ENCODE data around the gene KCNQ5. TPM values are rescaled to one million over a fixed set of nuclear protein-coding genes. Genes with fewer than 3 reads are reported as not detected.
A peak's percentile ranks its signal among the peaks of the same experiment; 100 is the strongest.

Gene KCNQ5
- total and polyA plus RNA-seq, 10 of the 15 experiments (the other 5 are each of a cell fraction or from before 2014, with no cell fraction given) = 0.60 to 16.2 (median 3.2) TPM

GRCh38 chr6:72635636-72636035 lies 13.8 kb downstream of the KCNQ5 start:
- WGBS (ENCODE audit: insufficient coverage, insufficient replicate concordance, low lambda C conversion rate, missing lambda C conversion rate) = 76% methylated on average over 2 of the region's 2 CpGs
- Histone ChIP-seq H3K4me1 (ENCODE audit: control insufficient read depth, insufficient read depth, low read length) (peaks cover 12% of the 10 kb centered on the region), H3K4me2 (ENCODE audit: control insufficient read depth, insufficient read depth) (peak overlapping the region; percentile 48; the same call in 1 of the 2 replicates), H3K9ac (ENCODE audit: control insufficient read depth, insufficient read depth, low read length) (no peak overlapping the region), H3K79me2 (ENCODE audit: control insufficient read depth, insufficient read depth, low read length) (peaks cover 73% of the 10 kb centered on the region), H3K27me3 (replicated peaks in 1 of 2; ENCODE audit: control insufficient read depth in 2 of 2, insufficient read depth in 2 of 2, low read length in 1 of 2) (no peaks in the 10 kb centered on the region), H3K9me3 (replicated peaks; ENCODE audit: control insufficient read depth, insufficient read depth, low read length) (peaks cover 3% of the 10 kb centered on the region), H4K20me1 (ENCODE audit: control insufficient read depth, insufficient read depth) (no peaks in the 10 kb centered on the region), H2AFZ (ENCODE audit: control insufficient read depth, low read depth, low read length) (no peak overlapping the region), H3K36me3 (ENCODE audit: control insufficient read depth in 2 of 2, insufficient read depth in 2 of 2, low read length in 1 of 2) (no peaks in the 10 kb centered on the region; a peak in 1 of 4 replicates), H3K4me3 (no peak overlapping the region), H3K27ac (ENCODE audit: control insufficient read depth, insufficient read depth) (peak overlapping the region; percentile 55)
- TF ChIP-seq PAX5 (IDR thresholded peaks at IDR 0.05; ENCODE audit: borderline replicate concordance, low read depth, low read length) (no peak), GABPA (IDR thresholded peaks at IDR 0.05; ENCODE audit: low read depth) (no peak), ZNF207 (IDR thresholded peaks at IDR 0.05; ENCODE audit: borderline replicate concordance) (no peak), LARP7 (IDR thresholded peaks at IDR 0.05) (no peak), NBN (IDR thresholded peaks at IDR 0.05) (0 out of 2 replicates have a peak, but pooled peaks have one; percentile 3), ESRRA (IDR thresholded peaks at IDR 0.05; ENCODE audit: low read length) (no peak), ZBTB33 (IDR thresholded peaks at IDR 0.05) (no peak)
- TF ChIP-seq, protein P1, sequence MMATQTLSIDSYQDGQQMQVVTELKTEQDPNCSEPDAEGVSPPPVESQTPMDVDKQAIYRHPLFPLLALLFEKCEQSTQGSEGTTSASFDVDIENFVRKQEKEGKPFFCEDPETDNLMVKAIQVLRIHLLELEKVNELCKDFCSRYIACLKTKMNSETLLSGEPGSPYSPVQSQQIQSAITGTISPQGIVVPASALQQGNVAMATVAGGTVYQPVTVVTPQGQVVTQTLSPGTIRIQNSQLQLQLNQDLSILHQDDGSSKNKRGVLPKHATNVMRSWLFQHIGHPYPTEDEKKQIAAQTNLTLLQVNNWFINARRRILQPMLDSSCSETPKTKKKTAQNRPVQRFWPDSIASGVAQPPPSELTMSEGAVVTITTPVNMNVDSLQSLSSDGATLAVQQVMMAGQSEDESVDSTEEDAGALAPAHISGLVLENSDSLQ (IDR thresholded peaks at IDR 0.05) = no peak
- TF ChIP-seq, protein P2, sequence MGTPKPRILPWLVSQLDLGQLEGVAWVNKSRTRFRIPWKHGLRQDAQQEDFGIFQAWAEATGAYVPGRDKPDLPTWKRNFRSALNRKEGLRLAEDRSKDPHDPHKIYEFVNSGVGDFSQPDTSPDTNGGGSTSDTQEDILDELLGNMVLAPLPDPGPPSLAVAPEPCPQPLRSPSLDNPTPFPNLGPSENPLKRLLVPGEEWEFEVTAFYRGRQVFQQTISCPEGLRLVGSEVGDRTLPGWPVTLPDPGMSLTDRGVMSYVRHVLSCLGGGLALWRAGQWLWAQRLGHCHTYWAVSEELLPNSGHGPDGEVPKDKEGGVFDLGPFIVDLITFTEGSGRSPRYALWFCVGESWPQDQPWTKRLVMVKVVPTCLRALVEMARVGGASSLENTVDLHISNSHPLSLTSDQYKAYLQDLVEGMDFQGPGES (IDR thresholded peaks at IDR 0.05) = no peak
- intact Hi-C loops (cut with micrococcal nuclease; ENCODE audit: unreplicated experiment) (no loop called here), in situ Hi-C loops (cut with MboI) (no loop called here)
- FAIRE-seq (no peak), ATAC-seq (peak; percentile 55), DNase-seq (ENCODE audit: low read depth, low spot score) (no peak)
- SMC1A ChIA-PET (ENCODE audit: uncharacterized antibody, unreplicated experiment) = interaction anchor here (0.9 to 12.1 kb wide), 6 partner anchors 11 to 50 kb away, joined by 4 to 163 read pairs (median 18); partner anchors contain the start of gene KCNQ5
- BruUV-seq (replicated peaks) = no TSS peak
- RAD21 ChIA-PET (ENCODE audit: unreplicated experiment) = interaction anchor here (1.6 to 11.1 kb wide), 7 partner anchors 10 to 54 kb away, joined by 7 to 172 read pairs (median 13); partner anchors contain the start of gene KCNQ5
- POLR2A ChIA-PET = interaction anchor here (0.6 to 4.5 kb wide), 6 partner anchors 8 to 901 kb away, joined by 3 to 23 read pairs (median 7); no protein-coding TSS in a partner anchor
- CTCF ChIA-PET = interaction anchor here (0.6 to 3.2 kb wide), 7 partner anchors 10 to 494 kb away, joined by 3 to 22 read pairs (median 3); no protein-coding TSS in a partner anchor

Data from GM12878 (cell line).